ENCODE measurements around the gene VWA3B. TPM values are rescaled to one million over a fixed set of nuclear protein-coding genes. Genes with fewer than 3 reads are reported as not detected.
"Not testable (repeated sequence)": the region's sequence is repeated elsewhere in the genome, so short reads cannot be mapped to it uniquely, and the experiment has no call there.

Gene VWA3B
- total RNA-seq, 1 donor from 2014 or later: 4.1 TPM

GRCh38 chr2:98140210-98140609, 53.2 kb downstream of the VWA3B start:
- no peak for TF ChIP-seq CTCF (conservative IDR thresholded peaks at IDR 0.05)
- DNase-seq (ENCODE audit: extremely low spot score, unreplicated experiment): no peak

GRCh38 chr2:98142106-98142791, 55.3 kb downstream of the VWA3B start:
- H3K36me3 Mint-ChIP-seq: no peaks in the 10 kb centered on the region
- no peaks in the 10 kb centered on the region for H3K27me3 Mint-ChIP-seq
- no peak overlapping the region for H3K4me3 Mint-ChIP-seq
- no peak for TF ChIP-seq CTCF (conservative IDR thresholded peaks at IDR 0.05)
- DNase-seq (ENCODE audit: extremely low spot score, unreplicated experiment): no peak
- peaks cover 10% of the 10 kb centered on the region for H3K4me1 Mint-ChIP-seq (ENCODE audit: unreplicated experiment)
- H3K27ac Mint-ChIP-seq: no peak overlapping the region
- H3K9me3 Mint-ChIP-seq: peaks cover 7% of the 10 kb centered on the region

More at GRCh38 chr2:98140210-98140609, 53.2 kb downstream of the VWA3B start:
- H3K36me3 Mint-ChIP-seq: no peaks in the 10 kb centered on the region
- H3K27me3 Mint-ChIP-seq: no peaks in the 10 kb centered on the region
- no peak overlapping the region for H3K27ac Mint-ChIP-seq
- peaks cover 10% of the 10 kb centered on the region for H3K4me1 Mint-ChIP-seq (ENCODE audit: unreplicated experiment)
- H3K4me3 Mint-ChIP-seq: no peak overlapping the region
- H3K9me3 Mint-ChIP-seq: no peaks in the 10 kb centered on the region

GRCh38 chr2:98145070-98145469, 58.1 kb downstream of the VWA3B start:
- Mint-ChIP-seq H3K4me1 (ENCODE audit: unreplicated experiment) (peaks cover 10% of the 10 kb centered on the region), H3K27ac (no peak overlapping the region), H3K9me3 (peaks cover 7% of the 10 kb centered on the region), H3K36me3 (no peaks in the 10 kb centered on the region), H3K27me3 (no peaks in the 10 kb centered on the region), H3K4me3 (no peak overlapping the region)
- no peak for DNase-seq (ENCODE audit: extremely low spot score, unreplicated experiment)
- no peak for TF ChIP-seq CTCF (conservative IDR thresholded peaks at IDR 0.05)

- H3K27ac Mint-ChIP-seq; H3K4me1 Mint-ChIP-seq (ENCODE audit: unreplicated experiment); H3K36me3 Mint-ChIP-seq; H3K27me3 Mint-ChIP-seq; DNase-seq (ENCODE audit: extremely low spot score, unreplicated experiment); H3K4me3 Mint-ChIP-seq; H3K9me3 Mint-ChIP-seq: not testable (repeated sequence)
Measured at GRCh38 chr2:98147900-98148299, 60.9 kb downstream of the VWA3B start.

- TF ChIP-seq CTCF (conservative IDR thresholded peaks at IDR 0.05): no peak
- no peak for DNase-seq (ENCODE audit: extremely low spot score, unreplicated experiment)
- H3K4me3 Mint-ChIP-seq: no peak overlapping the region
- H3K36me3 Mint-ChIP-seq: no peaks in the 10 kb centered on the region
- peaks cover 7% of the 10 kb centered on the region for H3K9me3 Mint-ChIP-seq
- H3K27me3 Mint-ChIP-seq: no peaks in the 10 kb centered on the region
- H3K4me1 Mint-ChIP-seq (ENCODE audit: unreplicated experiment): no peaks in the 10 kb centered on the region
- no peak overlapping the region for H3K27ac Mint-ChIP-seq
Measured at GRCh38 chr2:98148595-98149332, 61.8 kb downstream of the VWA3B start.

- Mint-ChIP-seq H3K9me3 (peaks cover 7% of the 10 kb centered on the region), H3K4me1 (ENCODE audit: unreplicated experiment) (no peaks in the 10 kb centered on the region), H3K4me3 (no peak overlapping the region), H3K36me3 (no peaks in the 10 kb centered on the region), H3K27ac (no peak overlapping the region), H3K27me3 (no peaks in the 10 kb centered on the region)
- no peak for DNase-seq (ENCODE audit: extremely low spot score, unreplicated experiment)
- TF ChIP-seq CTCF (conservative IDR thresholded peaks at IDR 0.05): no peak
Measured at GRCh38 chr2:98149333-98149697, 62.3 kb downstream of the VWA3B start.

Data from type B pancreatic cell (in vitro differentiated cells).